GM10248 (cell line): ENCODE measurements around the gene APOBEC3C.
"Not testable (repeated sequence)": the region's sequence is repeated elsewhere in the genome, so short reads cannot be mapped to it uniquely, and the experiment has no call there.

Source experiments
- CTCF ChIA-PET: fragments of 300-600 bp; sonication (Branson Sonifier 250); formaldehyde crosslinking; extraction: SDS; loops from one replicate; lab custom pipeline; 2021; ENCODE audit warnings: antibody characterized with exemption; lab: Yijun Ruan, JAX
- POLR2A ChIA-PET: fragments of 350-650 bp; sonication (Branson Sonifier 250); formaldehyde crosslinking; extraction: SDS; loops from one replicate; lab custom pipeline; 2020; ENCODE audit warnings: antibody characterized with exemption; lab: Yijun Ruan, JAX
- DNase-seq: peaks from one replicate; pipeline ENCODE4 v3.0.0; 2012; ENCODE audit errors: extremely low spot score
- TF ChIP-seq, protein P1 (sequence below): IDR thresholded peaks from 2 replicates; pipeline ENCODE4 v1.5.1; 2012; ENCODE audit warnings: mild to moderate bottlenecking, low read depth; ENCODE audit errors: extremely low read depth, missing control alignments, control extremely low read depth

APOBEC3C gene

DNA sequence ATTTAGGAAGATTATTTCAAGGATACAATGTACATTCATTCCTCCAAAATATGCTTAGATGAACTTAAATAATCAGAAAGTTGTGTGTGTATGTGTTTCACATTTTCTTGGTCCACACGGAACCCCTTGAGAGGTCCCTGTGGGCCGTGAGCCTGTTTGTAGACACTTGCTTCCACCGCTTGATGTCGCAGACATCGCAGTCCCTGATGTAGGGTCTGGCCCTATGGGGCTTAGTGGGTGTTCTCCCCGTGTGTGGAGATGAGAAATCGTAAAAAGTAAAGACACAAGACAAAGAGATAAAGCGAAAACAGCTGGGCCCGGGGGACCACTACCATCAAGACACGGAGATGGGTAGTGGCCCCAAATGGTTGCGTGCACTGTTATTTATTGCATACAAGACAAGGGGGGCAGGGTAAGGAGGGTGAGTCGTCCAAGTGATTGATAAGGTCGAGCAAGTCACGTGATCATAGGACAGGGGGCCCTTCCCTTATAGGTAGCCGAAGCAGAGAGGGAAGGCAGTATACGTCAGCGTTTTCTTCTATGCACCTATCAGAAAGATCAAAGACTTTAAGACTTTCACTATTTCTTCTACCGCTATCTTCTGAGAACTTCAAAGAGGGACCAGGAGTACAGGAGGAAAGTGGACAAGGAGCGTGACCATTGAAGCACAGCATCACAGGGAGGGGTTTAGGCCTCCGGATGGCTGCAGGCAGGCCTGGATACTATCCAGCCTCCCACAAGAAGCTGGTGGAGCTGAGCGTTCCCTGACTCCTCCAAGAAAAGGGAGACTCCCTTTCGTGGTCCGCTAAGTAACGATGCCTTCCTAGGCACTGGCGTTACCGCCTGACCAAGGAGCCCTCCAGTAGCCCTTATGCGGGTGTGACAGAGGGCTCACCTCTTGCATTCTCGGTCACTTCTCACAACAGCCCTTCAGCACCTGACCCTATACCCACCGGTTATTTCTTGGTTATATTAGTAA lies 1.2 kb upstream of the APOBEC3C start:
- POLR2A ChIA-PET, result no interaction called here

GRCh38 chr22:39013561-39013941 lies 506 bp upstream of the APOBEC3C start:
- CTCF ChIA-PET, result interaction anchor here (1.1 to 4.7 kb wide), 3 partner anchors 10 to 135 kb away, joined by 3 to 15 read pairs (median 4); no protein-coding TSS in a partner anchor
- DNase-seq, POLR2A ChIA-PET: not testable (repeated sequence)

More for the DNA sequence above, 1.2 kb upstream of the APOBEC3C start:
- DNase-seq, result no peak
- CTCF ChIA-PET, result interaction anchor here (1.1 to 4.7 kb wide), 3 partner anchors 10 to 136 kb away, joined by 3 to 15 read pairs (median 4); no protein-coding TSS in a partner anchor
- TF ChIP-seq, protein P1, sequence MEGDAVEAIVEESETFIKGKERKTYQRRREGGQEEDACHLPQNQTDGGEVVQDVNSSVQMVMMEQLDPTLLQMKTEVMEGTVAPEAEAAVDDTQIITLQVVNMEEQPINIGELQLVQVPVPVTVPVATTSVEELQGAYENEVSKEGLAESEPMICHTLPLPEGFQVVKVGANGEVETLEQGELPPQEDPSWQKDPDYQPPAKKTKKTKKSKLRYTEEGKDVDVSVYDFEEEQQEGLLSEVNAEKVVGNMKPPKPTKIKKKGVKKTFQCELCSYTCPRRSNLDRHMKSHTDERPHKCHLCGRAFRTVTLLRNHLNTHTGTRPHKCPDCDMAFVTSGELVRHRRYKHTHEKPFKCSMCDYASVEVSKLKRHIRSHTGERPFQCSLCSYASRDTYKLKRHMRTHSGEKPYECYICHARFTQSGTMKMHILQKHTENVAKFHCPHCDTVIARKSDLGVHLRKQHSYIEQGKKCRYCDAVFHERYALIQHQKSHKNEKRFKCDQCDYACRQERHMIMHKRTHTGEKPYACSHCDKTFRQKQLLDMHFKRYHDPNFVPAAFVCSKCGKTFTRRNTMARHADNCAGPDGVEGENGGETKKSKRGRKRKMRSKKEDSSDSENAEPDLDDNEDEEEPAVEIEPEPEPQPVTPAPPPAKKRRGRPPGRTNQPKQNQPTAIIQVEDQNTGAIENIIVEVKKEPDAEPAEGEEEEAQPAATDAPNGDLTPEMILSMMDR, result no peak

DNA sequence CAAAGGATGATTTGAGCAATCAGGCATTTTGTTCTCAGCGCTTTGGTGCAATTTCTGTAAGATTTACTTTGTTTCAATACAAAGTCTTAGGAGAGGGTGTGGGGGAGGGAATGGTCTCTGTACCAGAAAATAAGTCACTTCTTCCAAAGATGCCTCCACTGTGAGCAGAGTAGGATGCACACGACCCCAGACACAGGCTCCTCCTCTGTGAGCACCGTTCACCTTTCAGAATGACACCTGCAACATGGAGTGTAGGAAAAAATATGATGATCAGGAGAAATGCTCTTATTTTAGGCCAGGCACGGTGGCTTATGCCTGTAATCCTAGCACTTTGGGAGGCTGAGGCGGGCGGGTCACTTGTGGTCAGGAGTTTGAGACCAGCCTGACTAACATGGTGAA lies 665 bp downstream of the APOBEC3C start:
- DNase-seq, result not testable (repeated sequence)
- ChIA-PET CTCF (interaction anchor here (1.1 to 4.7 kb wide), 2 partner anchors 12 to 50 kb away, joined by 3 to 15 read pairs; no protein-coding TSS in a partner anchor), POLR2A (interaction anchor here (0.6 kb wide), 1 partner anchor 137 kb away, joined by 3 read pairs; no protein-coding TSS in a partner anchor)

DNA sequence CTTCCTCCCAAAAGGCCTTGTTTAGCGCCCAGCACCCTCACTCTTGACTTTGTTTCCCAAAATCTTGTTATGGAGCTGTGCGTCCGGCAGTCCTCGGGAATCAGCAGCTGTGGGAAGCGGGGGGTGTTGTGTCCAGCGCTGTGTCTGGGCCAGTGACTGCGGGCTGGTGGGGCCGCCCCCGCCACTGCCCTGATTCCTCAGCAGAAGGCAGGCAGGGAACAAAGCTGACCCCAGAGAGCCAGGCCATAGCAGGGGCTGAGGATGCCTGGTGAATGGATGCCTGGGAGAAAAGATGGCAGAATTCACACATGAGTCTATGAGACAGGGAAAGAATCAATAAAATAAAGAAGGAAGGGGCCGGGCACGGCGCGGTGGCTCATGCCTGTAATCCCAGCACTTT lies 2.5 kb downstream of the APOBEC3C start:
- DNase-seq, result no peak
- CTCF ChIA-PET, result interaction anchor here (4.7 kb wide), 1 partner anchor 13 kb away, joined by 15 read pairs; no protein-coding TSS in a partner anchor
- POLR2A ChIA-PET, result no interaction called here
- TF ChIP-seq, protein P1, result no peak

DNA sequence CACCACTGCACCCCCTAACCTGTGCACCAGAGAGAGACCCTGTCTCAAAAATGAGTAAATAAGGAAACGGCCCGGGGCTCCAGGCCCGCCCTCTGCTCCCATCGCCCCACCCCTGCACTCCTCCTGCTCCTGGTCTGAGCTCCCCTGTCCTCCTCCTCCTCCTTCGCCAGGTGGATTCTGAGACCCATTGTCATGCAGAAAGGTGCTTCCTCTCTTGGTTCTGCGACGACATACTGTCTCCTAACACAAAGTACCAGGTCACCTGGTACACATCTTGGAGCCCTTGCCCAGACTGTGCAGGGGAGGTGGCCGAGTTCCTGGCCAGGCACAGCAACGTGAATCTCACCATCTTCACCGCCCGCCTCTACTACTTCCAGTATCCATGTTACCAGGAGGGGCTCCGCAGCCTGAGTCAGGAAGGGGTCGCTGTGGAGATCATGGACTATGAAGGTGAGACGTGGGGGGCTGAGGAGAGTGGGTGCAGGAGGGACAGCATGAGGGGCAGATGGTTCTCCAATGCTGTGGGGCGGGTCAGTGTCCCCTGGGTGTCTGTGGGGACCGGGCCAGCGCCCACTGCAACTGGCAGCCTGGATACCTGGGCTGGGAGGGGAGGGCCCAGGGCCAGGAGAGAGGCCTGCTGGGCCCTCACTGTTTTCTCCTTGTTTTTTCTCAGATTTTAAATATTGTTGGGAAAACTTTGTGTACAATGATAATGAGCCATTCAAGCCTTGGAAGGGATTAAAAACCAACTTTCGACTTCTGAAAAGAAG lies 3.7 kb downstream of the APOBEC3C start:
- POLR2A ChIA-PET, result interaction anchor here (0.6 kb wide), 1 partner anchor 50 kb away, joined by 3 read pairs; no protein-coding TSS in a partner anchor
- no peak for DNase-seq
- CTCF ChIA-PET, result interaction anchor here (4.7 kb wide), 1 partner anchor 15 kb away, joined by 15 read pairs; no protein-coding TSS in a partner anchor
- TF ChIP-seq, protein P1, result no peak

DNA sequence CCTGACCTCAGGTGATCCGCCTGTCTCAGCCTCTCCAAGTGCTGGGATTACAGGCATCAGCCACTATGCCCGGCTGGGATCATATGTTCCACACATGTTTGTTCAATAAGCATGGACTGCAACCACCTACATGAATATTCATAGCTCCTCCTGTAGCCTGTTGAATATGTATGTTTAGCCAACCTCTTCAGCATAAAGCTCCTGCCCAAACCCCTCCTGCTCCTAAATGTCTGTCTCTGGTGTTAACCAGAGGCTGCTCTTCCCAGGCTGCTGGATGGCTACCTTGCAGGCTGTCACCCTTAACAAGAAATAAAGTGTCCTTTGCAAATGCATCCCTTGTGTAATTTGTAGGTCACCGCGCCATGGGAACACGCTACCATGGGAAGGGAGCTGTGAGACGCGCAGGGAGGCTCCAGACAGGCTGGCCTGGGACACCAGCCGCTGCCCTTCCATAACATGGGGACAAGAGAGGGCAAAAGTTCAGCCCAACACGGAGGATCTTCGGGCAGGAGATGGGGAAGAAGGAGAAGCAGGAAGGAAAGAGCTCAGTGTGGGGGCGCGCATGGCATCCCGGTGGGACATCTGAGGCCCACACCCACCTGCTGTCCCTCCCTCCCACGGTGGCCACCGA lies 6.1 kb downstream of the APOBEC3C start:
- POLR2A ChIA-PET, DNase-seq: not testable (repeated sequence)
- CTCF ChIA-PET, result interaction anchor here (0.9 to 1.2 kb wide), 2 partner anchors 29 to 150 kb away, joined by 3 to 4 read pairs; no protein-coding TSS in a partner anchor

DNA sequence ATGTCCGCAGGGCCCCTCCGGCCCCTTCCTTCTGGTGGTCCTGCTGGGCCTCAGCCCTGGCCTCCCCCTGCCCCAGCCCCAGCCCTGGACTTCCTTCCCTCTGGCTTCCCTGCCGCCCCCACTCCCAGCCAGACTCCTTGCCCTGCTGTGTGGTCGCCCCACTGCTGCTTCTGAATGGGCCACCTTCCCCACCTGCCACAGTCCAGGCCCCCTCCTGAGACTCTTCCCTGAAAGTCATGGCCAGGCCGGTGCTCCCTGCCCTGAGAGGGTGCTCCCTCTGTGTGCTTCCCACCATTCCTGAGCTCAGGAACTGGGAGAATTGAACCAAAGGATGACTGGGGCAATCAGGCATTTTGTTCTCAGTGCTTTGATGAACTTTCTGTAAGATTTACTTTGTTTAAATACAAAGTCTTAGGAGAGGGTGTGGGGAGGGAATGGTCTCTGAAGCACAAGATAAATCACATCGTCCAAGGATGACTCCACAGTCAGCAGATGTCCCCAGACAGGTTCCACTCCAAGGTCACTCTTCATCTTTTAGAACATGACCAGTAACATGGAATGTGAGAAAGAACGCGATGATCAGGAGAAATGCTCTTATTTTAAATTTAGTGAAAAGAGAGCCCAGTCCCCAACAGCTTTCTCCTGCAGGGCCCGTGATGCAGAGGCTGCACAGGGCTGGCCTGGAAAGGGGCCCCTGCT lies 7.6 kb downstream of the APOBEC3C start:
- TF ChIP-seq, protein P1, result no peak
- ChIA-PET POLR2A (no interaction called here), CTCF (interaction anchor here (0.8 to 1.6 kb wide), 3 partner anchors 18 to 253 kb away, joined by 3 to 5 read pairs (median 3); no protein-coding TSS in a partner anchor)
- DNase-seq, result no peak
